BLaER1 (cell line): Measurements from ENCODE around the gene USP13.

ENCODE experiments used
- H3K27ac ChIP-seq: shearing (Covaris generic); formaldehyde crosslinking; 2 replicates; pipeline ENCODE4 v1.8.1; 2022
- H3K27me3 ChIP-seq: shearing (Covaris generic); formaldehyde crosslinking; 2 replicates; pipeline ENCODE4 v1.8.1; 2022
- H3K36me3 ChIP-seq: shearing (Covaris generic); formaldehyde crosslinking; 2 replicates; pipeline ENCODE4 v1.8.1; 2022
- H3K4me1 ChIP-seq: shearing (Covaris generic); formaldehyde crosslinking; 2 replicates; pipeline ENCODE4 v1.8.1; 2022
- H3K4me2 ChIP-seq: shearing (Covaris generic); formaldehyde crosslinking; 2 replicates; pipeline ENCODE4 v1.8.1; 2022
- H3K4me3 ChIP-seq: shearing (Covaris generic); formaldehyde crosslinking; 2 replicates; pipeline ENCODE4 v1.8.1; 2022
- H3K9ac ChIP-seq: shearing (Covaris generic); formaldehyde crosslinking; 2 replicates; pipeline ENCODE4 v1.8.1; 2022
- H3K9me3 ChIP-seq: shearing (Covaris generic); formaldehyde crosslinking; 2 replicates; pipeline ENCODE4 v1.8.1; 2022
- H4K20me1 ChIP-seq: shearing (Covaris generic); formaldehyde crosslinking; 2 replicates; pipeline ENCODE4 v1.8.1; 2022
- Cebpa-rat ChIP-seq: shearing (Covaris generic); IDR thresholded peaks from 2 replicates; pipeline ENCODE4 v1.8.1; 2022

USP13 gene

GRCh38 chr3:179797192-179797591 lies 144.4 kb downstream of the USP13 start:
- Histone ChIP-seq H3K36me3 (no peaks in the 10 kb centered on the region), H3K27me3 (no peaks in the 10 kb centered on the region), H3K9ac (no peak overlapping the region), H3K27ac (no peak overlapping the region), H4K20me1 (no peaks in the 10 kb centered on the region), H3K4me1 (no peaks in the 10 kb centered on the region), H3K4me2 (no peak overlapping the region), H3K4me3 (no peak overlapping the region), H3K9me3 (no peaks in the 10 kb centered on the region)
- TF ChIP-seq Cebpa-rat, result no peak

GRCh38 chr3:179801263-179801662 lies 148.4 kb downstream of the USP13 start:
- Histone ChIP-seq H3K27ac (no peak overlapping the region), H3K4me1 (no peaks in the 10 kb centered on the region), H3K36me3 (no peaks in the 10 kb centered on the region), H3K4me2 (no peak overlapping the region), H3K9ac (no peak overlapping the region), H3K27me3 (no peaks in the 10 kb centered on the region), H4K20me1 (no peaks in the 10 kb centered on the region), H3K9me3 (no peaks in the 10 kb centered on the region), H3K4me3 (no peak overlapping the region)
- TF ChIP-seq Cebpa-rat, result no peak

- no peak overlapping the region for H3K4me3 ChIP-seq
- no peak overlapping the region for H3K4me2 ChIP-seq
- no peak for TF ChIP-seq Cebpa-rat
- H3K27me3 ChIP-seq, result no peaks in the 10 kb centered on the region
- no peaks in the 10 kb centered on the region for H3K36me3 ChIP-seq
- no peaks in the 10 kb centered on the region for H4K20me1 ChIP-seq
- H3K4me1 ChIP-seq, result no peaks in the 10 kb centered on the region
- no peaks in the 10 kb centered on the region for H3K9me3 ChIP-seq
- no peak overlapping the region for H3K27ac ChIP-seq
- no peak overlapping the region for H3K9ac ChIP-seq
Measured at GRCh38 chr3:179801856-179802255, 149.0 kb downstream of the USP13 start.

- Histone ChIP-seq H3K4me2 (no peak overlapping the region), H4K20me1 (no peaks in the 10 kb centered on the region), H3K4me1 (no peaks in the 10 kb centered on the region), H3K9me3 (peaks cover 3% of the 10 kb centered on the region; the same call in 1 of the 2 replicates), H3K9ac (no peak overlapping the region), H3K4me3 (no peak overlapping the region), H3K27ac (no peak overlapping the region), H3K27me3 (no peaks in the 10 kb centered on the region), H3K36me3 (no peaks in the 10 kb centered on the region)
- no peak for TF ChIP-seq Cebpa-rat
Measured at GRCh38 chr3:179806177-179806576, 153.3 kb downstream of the USP13 start.

GRCh38 chr3:179807588-179807987 lies 154.7 kb downstream of the USP13 start:
- TF ChIP-seq Cebpa-rat, result no peak
- H3K9ac ChIP-seq, result no peak overlapping the region
- no peaks in the 10 kb centered on the region for H3K4me1 ChIP-seq
- H3K4me2 ChIP-seq, result no peak overlapping the region
- no peaks in the 10 kb centered on the region for H3K36me3 ChIP-seq
- no peaks in the 10 kb centered on the region for H4K20me1 ChIP-seq
- H3K27me3 ChIP-seq, result no peaks in the 10 kb centered on the region
- H3K4me3 ChIP-seq, result no peak overlapping the region
- no peak overlapping the region for H3K27ac ChIP-seq
- peaks cover 3% of the 10 kb centered on the region; the same call in 1 of the 2 replicates for H3K9me3 ChIP-seq

- no peak for TF ChIP-seq Cebpa-rat
- Histone ChIP-seq H3K27me3 (no peaks in the 10 kb centered on the region), H3K4me2 (no peak overlapping the region), H3K4me3 (no peak overlapping the region), H3K36me3 (no peaks in the 10 kb centered on the region), H4K20me1 (no peaks in the 10 kb centered on the region), H3K9me3 (peaks cover 3% of the 10 kb centered on the region; the same call in 1 of the 2 replicates), H3K27ac (no peak overlapping the region), H3K9ac (no peak overlapping the region), H3K4me1 (no peaks in the 10 kb centered on the region)
Measured at GRCh38 chr3:179809639-179810038, 156.8 kb downstream of the USP13 start.

GRCh38 chr3:179811321-179812095 lies 158.7 kb downstream of the USP13 start:
- no peak overlapping the region for H3K27ac ChIP-seq
- H3K36me3 ChIP-seq, result no peaks in the 10 kb centered on the region
- H3K4me1 ChIP-seq, result no peaks in the 10 kb centered on the region
- H3K27me3 ChIP-seq, result no peaks in the 10 kb centered on the region
- no peak overlapping the region for H3K4me2 ChIP-seq
- no peak overlapping the region for H3K9ac ChIP-seq
- H4K20me1 ChIP-seq, result no peaks in the 10 kb centered on the region
- H3K9me3 ChIP-seq, result peaks cover 3% of the 10 kb centered on the region; the same call in 1 of the 2 replicates
- TF ChIP-seq Cebpa-rat, result no peak
- H3K4me3 ChIP-seq, result no peak overlapping the region

- Histone ChIP-seq H3K4me2 (no peak overlapping the region), H3K27ac (no peak overlapping the region), H4K20me1 (no peaks in the 10 kb centered on the region), H3K4me3 (no peak overlapping the region), H3K9me3 (peaks cover 3% of the 10 kb centered on the region; the same call in 1 of the 2 replicates), H3K4me1 (no peaks in the 10 kb centered on the region), H3K36me3 (no peaks in the 10 kb centered on the region), H3K27me3 (no peaks in the 10 kb centered on the region), H3K9ac (no peak overlapping the region)
- TF ChIP-seq Cebpa-rat, result no peak
Measured at GRCh38 chr3:179812096-179812382, 159.2 kb downstream of the USP13 start.

- H3K4me1 ChIP-seq, result no peaks in the 10 kb centered on the region
- no peaks in the 10 kb centered on the region for H4K20me1 ChIP-seq
- no peak for TF ChIP-seq Cebpa-rat
- H3K9me3 ChIP-seq, result no peaks in the 10 kb centered on the region
- no peaks in the 10 kb centered on the region for H3K27me3 ChIP-seq
- no peaks in the 10 kb centered on the region for H3K36me3 ChIP-seq
- no peak overlapping the region for H3K9ac ChIP-seq
- no peak overlapping the region for H3K27ac ChIP-seq
- H3K4me3 ChIP-seq, result no peak overlapping the region
- no peak overlapping the region for H3K4me2 ChIP-seq
Measured at GRCh38 chr3:179819379-179819778, 166.5 kb downstream of the USP13 start.

- no peaks in the 10 kb centered on the region for H3K27me3 ChIP-seq
- H4K20me1 ChIP-seq, result no peaks in the 10 kb centered on the region
- H3K9me3 ChIP-seq, result no peaks in the 10 kb centered on the region
- H3K4me2 ChIP-seq, result no peak overlapping the region
- TF ChIP-seq Cebpa-rat, result no peak
- no peak overlapping the region for H3K9ac ChIP-seq
- no peaks in the 10 kb centered on the region for H3K36me3 ChIP-seq
- H3K4me1 ChIP-seq, result no peaks in the 10 kb centered on the region
- no peak overlapping the region for H3K27ac ChIP-seq
- no peak overlapping the region for H3K4me3 ChIP-seq
Measured at GRCh38 chr3:179822296-179822695, 169.5 kb downstream of the USP13 start.
